GM19025 (cell line): ENCODE measurements around the gene PROSER2.

ENCODE experiments used
- ATAC-seq: cut with Tn5 transposase; IDR thresholded peaks from one replicate; pipeline ENCODE4 v1.9.1; 2021; ENCODE audit warnings: mild to moderate bottlenecking, low read depth, moderate library complexity; ENCODE audit not compliant: unreplicated experiment

PROSER2 gene

GRCh38 chr10:11823122-11823988, at the start of gene PROSER2:
TSS of gene PROSER2 (plus strand) at chr10:11823356. CDS start at chr10:11852078, 28,722 bp downstream.
- ATAC-seq = no peak

DNA sequence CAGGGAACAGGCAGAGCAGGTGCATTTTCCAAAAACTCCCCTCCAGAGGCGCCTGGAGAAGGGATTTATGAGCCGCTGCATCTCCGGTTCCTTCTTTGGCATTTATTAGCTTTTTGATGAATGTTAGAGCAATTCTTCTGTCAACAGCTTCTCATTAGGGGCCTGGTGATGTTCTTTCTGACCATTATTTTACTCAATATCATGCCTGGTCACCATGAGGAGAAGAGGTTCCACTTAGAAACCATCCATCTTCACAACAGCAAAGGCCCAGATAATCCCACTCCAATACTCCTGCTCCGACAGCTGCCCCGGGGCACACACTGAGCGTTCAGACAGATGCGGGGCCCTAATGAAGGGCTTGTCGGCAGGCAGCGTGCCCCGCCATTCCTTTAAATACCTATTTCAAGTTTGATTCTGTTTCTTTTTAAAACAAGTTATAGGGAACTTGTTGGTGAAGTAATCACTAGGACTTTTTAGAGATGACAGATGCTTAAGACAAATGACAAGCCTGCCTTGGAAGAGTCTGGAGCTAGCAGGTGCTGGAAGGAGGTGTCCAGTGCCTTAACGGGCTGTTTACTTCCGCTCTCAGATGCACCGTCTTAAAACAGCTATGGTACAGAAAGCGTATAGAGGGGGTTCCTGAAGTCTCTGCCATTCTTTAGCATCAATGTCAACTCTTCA, 49.3 kb upstream of the PROSER2 start:
- ATAC-seq = no peak

DNA sequence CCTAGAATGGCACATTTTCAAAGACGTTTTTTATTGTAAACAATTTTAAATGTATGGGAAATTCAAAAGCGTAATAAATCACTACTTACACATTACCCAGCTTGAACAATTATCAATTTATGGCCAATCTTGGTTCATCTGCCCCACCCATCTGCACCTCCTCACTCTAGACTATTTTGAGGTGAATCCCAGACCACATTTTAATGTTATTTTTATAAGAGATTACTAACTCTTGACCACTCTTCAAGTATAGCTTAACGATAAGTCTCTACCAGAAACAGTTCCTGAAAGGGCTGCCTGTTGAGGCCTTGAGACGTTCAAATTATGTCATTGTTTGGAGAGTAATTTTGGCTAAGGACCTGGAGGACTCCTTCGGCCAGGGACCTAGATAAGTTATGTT, 47.7 kb upstream of the PROSER2 start:
- ATAC-seq = no peak

DNA sequence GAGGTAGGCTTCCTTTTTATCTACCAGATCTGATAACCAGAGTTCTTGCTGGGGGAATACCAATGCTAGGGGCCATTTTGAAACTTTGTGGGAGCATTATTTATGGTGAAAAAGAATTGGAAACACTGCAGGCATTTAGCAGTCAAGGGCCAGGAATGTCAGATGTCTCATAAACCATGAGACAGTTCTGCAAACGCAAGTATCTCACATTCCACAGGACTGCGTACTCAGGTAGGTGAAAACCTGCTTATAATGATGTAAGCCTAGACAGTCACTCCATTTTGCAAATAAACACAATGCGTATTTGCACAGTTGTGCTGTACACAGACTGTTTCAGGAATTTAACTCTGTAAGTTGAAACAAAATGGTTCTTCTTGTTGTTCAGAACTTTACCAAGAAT, 47.1 kb upstream of the PROSER2 start:
- no peak for ATAC-seq

DNA sequence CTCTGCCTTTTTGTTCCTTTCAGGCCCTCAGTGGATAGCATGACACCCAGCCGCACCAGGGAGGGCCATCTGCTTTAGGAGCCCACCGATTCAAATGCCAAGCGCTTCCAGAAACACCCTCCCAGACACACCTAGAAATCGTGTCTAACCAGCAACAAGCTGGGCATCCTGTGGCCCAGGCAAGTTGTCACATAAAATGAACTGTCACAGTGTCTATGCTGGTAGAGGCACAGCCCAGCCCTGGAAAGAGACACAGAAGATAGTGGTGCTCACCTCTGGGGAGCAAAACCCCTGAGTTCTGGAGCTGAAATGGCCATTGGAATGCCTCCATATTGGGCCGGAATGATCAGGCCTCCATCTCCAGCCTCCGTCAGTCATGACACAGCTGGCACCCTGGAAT, 42.0 kb upstream of the PROSER2 start:
- ATAC-seq = no peak

GRCh38 chr10:11782793-11783557, 40.2 kb upstream of the PROSER2 start:
- ATAC-seq = peak; percentile 66

- no peak for ATAC-seq
Observed at GRCh38 chr10:11783558-11783865, 39.6 kb upstream of the PROSER2 start.

DNA sequence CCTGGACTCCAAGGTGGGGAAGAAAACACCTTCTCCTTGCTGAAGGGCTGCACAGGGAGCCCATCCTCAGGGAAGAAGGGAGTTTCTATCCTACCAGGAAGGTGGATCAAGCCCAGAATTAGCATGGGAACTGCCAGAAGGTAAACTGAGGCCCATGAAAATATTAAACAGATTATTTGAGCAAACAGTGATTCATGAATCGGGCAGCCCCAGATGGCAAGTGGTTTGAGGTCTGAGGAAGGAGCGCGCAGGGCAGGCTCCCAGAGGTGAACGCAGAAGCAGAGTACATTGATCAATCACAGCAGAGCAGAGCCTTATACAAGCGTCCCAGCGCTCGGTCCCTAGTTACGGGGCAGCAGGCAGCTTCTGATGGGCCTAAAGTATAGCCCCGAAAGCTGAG, 35.8 kb upstream of the PROSER2 start:
- no peak for ATAC-seq

GRCh38 chr10:11787846-11788245, 35.3 kb upstream of the PROSER2 start:
- ATAC-seq = no peak

- no peak for ATAC-seq
Observed at GRCh38 chr10:11789306-11789705, 33.9 kb upstream of the PROSER2 start.

DNA sequence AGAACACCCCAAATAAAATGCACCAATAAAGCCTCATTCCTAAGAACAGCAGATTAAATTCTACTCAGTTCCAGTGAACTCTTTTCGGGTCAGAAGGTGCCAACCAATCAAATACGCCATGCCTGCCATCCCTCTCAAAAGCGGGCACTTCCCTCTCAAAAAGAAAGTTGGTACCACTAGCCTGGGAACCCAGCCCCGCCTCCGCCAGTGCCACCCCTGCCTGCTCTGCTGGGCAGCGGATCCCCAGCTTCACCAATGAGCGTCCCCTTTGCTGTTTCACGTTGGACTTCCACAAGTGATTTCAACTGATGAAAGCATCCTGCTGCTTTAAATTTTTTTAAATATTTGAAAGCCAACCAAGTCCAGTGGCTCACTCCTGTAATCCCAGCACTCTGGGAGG, 33.2 kb upstream of the PROSER2 start:
- ATAC-seq = no peak

DNA sequence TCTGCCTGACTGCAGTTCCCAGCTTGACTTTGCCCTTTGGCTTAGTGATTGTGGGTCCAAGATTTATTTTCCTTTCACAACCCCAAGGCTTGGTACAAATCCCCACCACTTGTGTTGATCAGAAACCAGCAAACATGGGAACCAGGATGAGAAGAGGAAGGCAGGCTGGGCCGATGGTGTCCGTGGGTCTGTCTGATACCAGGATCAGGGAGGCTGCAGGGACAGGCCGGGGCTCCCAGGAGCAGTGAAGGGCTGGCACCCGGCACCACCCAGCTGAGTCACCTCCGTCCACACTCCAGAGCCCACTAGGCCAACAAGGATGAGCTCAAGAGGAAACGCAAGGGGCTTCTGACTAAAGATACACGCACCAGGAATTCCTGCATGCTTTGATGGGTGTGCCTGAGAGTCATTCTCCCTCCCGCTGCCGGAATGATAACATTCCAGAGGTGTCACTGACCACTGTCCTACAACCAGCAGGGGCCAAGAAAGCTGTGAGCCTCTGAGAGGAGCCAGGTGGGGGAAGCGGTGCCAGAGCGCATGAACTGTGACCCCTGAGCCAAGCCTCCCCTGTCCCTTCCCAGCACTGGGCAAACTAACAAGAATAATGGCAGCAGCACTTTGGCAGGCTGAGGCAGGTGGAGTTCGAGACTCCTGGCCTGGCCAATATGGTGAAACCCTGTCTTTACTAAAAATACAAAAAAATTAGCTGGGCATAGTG, 29.2 kb upstream of the PROSER2 start:
- no peak for ATAC-seq

- no peak for ATAC-seq
Observed at GRCh38 chr10:11794566-11794965, 28.6 kb upstream of the PROSER2 start.

DNA sequence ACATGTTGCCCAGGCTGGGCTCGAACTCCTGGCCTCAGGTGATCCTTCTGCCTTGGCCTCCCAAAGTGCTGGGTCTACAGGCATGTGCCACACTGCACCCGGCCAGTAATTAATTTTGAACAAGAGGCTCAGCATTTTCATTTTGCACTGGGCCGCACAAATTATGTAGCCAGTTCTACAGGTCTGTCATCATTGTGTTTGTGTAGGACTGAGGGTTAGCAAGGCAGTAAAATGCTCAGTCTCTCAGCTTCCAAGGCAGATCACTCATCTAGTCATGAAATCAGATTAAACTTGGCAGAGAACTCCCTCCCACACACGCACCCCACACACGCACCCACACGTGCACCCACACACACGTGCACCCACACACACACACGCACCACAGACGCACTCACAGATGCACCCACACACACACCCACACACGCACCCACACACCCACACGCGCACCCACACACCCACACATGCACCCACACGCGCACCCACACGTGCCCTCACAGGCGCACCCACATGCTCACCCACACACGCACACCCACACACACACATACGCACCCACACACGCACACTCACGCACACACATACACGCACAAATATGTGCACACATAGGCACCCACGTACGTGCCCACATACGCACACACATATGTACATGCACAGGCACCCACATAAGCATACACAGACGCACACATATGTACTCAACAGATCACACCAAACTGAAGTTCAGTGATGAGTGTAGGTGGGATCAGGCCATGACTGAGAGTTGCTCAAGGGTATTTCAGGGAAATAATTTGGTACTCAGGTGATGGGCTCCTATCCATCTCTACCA, 27.8 kb upstream of the PROSER2 start:
- ATAC-seq = no peak

GRCh38 chr10:11796474-11796873, 26.7 kb upstream of the PROSER2 start:
- no peak for ATAC-seq

- ATAC-seq = no peak
Observed at GRCh38 chr10:11797281-11797680, 25.9 kb upstream of the PROSER2 start.

GRCh38 chr10:11797847-11798633, 25.1 kb upstream of the PROSER2 start:
- ATAC-seq = no peak

- ATAC-seq = no peak
Observed at GRCh38 chr10:11798845-11799735, 24.1 kb upstream of the PROSER2 start.
